Astrocyte (in vitro differentiated cells and primary cell): ENCODE results near the gene GNAQ.

ENCODE experiments used
- EZH2 ChIP-seq: IDR thresholded peaks from 2 replicates; pipeline ENCODE4 v1.6.1; 2012; ENCODE audit warnings: mild to moderate bottlenecking, low read length, inconsistent platforms; ENCODE audit not compliant: insufficient read depth
- TF ChIP-seq, protein P1 (sequence below): IDR thresholded peaks from 2 replicates; pipeline ENCODE4 v1.5.1; 2011; ENCODE audit warnings: low read depth, mild to moderate bottlenecking, inconsistent platforms, low read length, moderate library complexity; ENCODE audit not compliant: insufficient read depth

GRCh38 chr9:77764894-77765780, 266.5 kb downstream of the GNAQ start:
- TF ChIP-seq, protein P1, sequence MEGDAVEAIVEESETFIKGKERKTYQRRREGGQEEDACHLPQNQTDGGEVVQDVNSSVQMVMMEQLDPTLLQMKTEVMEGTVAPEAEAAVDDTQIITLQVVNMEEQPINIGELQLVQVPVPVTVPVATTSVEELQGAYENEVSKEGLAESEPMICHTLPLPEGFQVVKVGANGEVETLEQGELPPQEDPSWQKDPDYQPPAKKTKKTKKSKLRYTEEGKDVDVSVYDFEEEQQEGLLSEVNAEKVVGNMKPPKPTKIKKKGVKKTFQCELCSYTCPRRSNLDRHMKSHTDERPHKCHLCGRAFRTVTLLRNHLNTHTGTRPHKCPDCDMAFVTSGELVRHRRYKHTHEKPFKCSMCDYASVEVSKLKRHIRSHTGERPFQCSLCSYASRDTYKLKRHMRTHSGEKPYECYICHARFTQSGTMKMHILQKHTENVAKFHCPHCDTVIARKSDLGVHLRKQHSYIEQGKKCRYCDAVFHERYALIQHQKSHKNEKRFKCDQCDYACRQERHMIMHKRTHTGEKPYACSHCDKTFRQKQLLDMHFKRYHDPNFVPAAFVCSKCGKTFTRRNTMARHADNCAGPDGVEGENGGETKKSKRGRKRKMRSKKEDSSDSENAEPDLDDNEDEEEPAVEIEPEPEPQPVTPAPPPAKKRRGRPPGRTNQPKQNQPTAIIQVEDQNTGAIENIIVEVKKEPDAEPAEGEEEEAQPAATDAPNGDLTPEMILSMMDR = peak; percentile 73
- TF ChIP-seq EZH2 = no peak
